ENCODE results near the gene ARHGAP8. TPM values are rescaled to one million over a fixed set of nuclear protein-coding genes. Genes with fewer than 3 reads are reported as not detected.

The ARHGAP8 gene
- total and polyA plus RNA-seq, 2 of the 13 experiments (the other 11 are each of a cell fraction or from before 2014, with no cell fraction given) = 0.07 TPM; not detected in 1

GRCh38 chr22:44837481-44837880 lies 85.1 kb downstream of the ARHGAP8 start:
- intact Hi-C loops (cut with micrococcal nuclease; ENCODE audit: unreplicated experiment) = no loop called here
- Histone ChIP-seq H3K27me3 (ENCODE audit: control insufficient read depth in 1 of 2, insufficient read depth in 2 of 2, low read length in 2 of 2) (peaks cover 13 to 44% of the 10 kb centered on the region in 2 experiments), H3K9me3 (ENCODE audit: low read length) (no peaks in the 10 kb centered on the region), H2AFZ (ENCODE audit: low read length) (no peak overlapping the region), H3K4me3 (replicated peaks in 1 of 3; ENCODE audit: insufficient read depth in 1 of 3, low read depth in 2 of 3, low read length in 3 of 3) (no peak overlapping the region), H3K36me3 (replicated peaks in 1 of 2; ENCODE audit: control insufficient read depth in 1 of 2, insufficient read depth in 2 of 2, low read length in 2 of 2) (no peaks in the 10 kb centered on the region), H4K20me1 (ENCODE audit: insufficient read depth, low read length) (no peaks in the 10 kb centered on the region), H3K9ac (ENCODE audit: insufficient read depth, low read depth, low read length) (no peak overlapping the region), H3K27ac (ENCODE audit: extremely low read length, insufficient read depth, low read length) (no peak overlapping the region), H3K4me1 (ENCODE audit: insufficient read depth, low read length) (no peaks in the 10 kb centered on the region), H3K4me2 (ENCODE audit: low read depth, low read length) (no peak overlapping the region), H3K79me2 (ENCODE audit: insufficient read depth, low read length) (no peaks in the 10 kb centered on the region)
- DNase-seq (ENCODE audit: low spot score) (no peak), ATAC-seq (no peak), FAIRE-seq (no peak)
- in situ Hi-C loops (cut with HindIII; ENCODE audit: extremely low pct_ligation_motif_present, low pct_unique_long_range_greater_than_20kb) = no loop called here
- CTCF ChIA-PET (ENCODE audit: low intra/inter-chr PET ratio, low total read pairs) = no interaction called here
- no TSS peak for BruUV-seq (replicated peaks)
- 12% methylated on average over 12 of the region's 15 CpGs for WGBS (ENCODE audit: low lambda C conversion rate)
- POLR2A ChIA-PET = no interaction called here
- TF ChIP-seq SNRNP70 (IDR thresholded peaks at IDR 0.05; ENCODE audit: low read depth, low read length) = no peak
- TF ChIP-seq ZXDC (CRISPR knock-in tag; IDR thresholded peaks at IDR 0.05) = no peak
- no peak for TF ChIP-seq TEAD3 (CRISPR knock-in tag; optimal IDR thresholded peaks at IDR 0.05; ENCODE audit: borderline replicate concordance)
- no peak for TF ChIP-seq TCF7 (IDR thresholded peaks at IDR 0.05; ENCODE audit: low read depth)
- TF ChIP-seq ZNF704 (CRISPR knock-in tag; IDR thresholded peaks at IDR 0.05; ENCODE audit: borderline replicate concordance) = no peak
- TF ChIP-seq NKX3-1 (CRISPR knock-in tag; IDR thresholded peaks at IDR 0.05) = no peak
- TF ChIP-seq SAFB2 (CRISPR knock-in tag; IDR thresholded peaks at IDR 0.05; ENCODE audit: borderline replicate concordance, low read depth) = no peak
- no peak for TF ChIP-seq EP300 (IDR thresholded peaks at IDR 0.05; ENCODE audit: low read depth in 2 of 2, low read length in 2 of 2)
- no peak for TF ChIP-seq EP300 (CRISPR knock-in tag; IDR thresholded peaks at IDR 0.05; ENCODE audit: borderline replicate concordance)
- no peak for TF ChIP-seq KIAA2018 (CRISPR knock-in tag; IDR thresholded peaks at IDR 0.05; ENCODE audit: borderline replicate concordance)
